KBM-7 (cell line): ENCODE measurements around the gene PSMD9.

ENCODE experiments used
- DNase-seq: peaks from one replicate; pipeline ENCODE4 v3.0.0-alpha.2; 2015
- in situ Hi-C: fragments of 300-500 bp; cut with MboI; formaldehyde crosslinking; loops from 2 replicates; pipeline ENCODE4 v1.14.3; 2020; ENCODE audit warnings: low sequenced_read_pairs, low pct_unique_long_range_greater_than_20kb, mixed read lengths

PSMD9 gene

DNA sequence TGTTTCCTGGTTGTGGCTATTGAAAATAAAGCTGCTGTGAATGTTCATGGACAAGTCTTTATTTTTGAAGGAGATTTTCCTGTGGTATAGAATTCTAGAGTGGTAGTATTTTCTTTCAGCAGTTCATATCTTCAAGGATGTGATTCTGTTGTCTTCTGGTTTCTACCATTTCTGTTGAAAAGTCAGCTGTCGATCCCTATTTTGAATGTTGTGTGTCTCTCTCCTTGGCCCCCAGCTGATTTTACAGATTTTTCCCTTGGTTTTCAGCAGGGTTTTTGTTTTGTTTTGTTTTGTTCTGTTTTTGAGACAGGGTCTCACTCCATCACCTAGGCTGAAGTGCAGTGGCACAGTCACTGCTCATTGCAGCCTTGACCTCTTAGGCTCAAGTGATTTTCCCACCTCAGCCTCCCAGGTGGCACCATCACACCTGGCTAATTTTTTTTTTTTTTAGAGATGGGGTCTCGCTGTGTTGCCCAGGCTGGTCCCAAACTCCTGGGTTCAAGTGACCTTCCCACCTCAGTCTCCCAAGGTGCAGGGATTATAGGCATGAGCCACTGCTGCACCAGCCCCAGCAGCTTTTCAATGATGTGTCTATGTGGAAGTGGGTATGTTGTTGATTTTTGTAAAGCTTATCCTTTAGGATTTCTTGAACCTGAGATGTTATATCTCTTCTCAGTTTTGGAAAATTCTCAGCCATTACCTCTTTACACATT is 57.9 kb downstream of the PSMD9 start:
- DNase-seq: no peak
- in situ Hi-C loops: no loop called here

DNA sequence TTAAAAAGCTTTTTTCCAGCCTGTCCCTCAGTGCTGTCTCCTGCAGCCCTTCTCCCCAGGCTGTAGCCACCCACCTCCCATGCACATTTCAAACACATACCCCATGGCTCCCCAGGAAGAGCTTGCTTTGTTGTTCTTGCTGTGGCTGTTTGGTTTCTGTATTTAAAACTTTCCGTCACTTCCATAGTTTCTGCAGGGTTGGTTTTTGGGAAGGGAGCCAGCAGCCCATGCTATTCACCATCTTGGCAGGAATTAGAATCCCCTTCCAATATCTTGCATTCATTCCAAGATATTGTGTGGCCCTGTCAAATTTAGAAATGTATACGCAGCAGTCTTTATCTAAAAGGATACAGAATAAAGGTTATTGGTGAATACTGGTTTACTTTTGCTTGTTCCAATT is 59.4 kb downstream of the PSMD9 start:
- no peak for DNase-seq
- in situ Hi-C loops: no loop called here

DNA sequence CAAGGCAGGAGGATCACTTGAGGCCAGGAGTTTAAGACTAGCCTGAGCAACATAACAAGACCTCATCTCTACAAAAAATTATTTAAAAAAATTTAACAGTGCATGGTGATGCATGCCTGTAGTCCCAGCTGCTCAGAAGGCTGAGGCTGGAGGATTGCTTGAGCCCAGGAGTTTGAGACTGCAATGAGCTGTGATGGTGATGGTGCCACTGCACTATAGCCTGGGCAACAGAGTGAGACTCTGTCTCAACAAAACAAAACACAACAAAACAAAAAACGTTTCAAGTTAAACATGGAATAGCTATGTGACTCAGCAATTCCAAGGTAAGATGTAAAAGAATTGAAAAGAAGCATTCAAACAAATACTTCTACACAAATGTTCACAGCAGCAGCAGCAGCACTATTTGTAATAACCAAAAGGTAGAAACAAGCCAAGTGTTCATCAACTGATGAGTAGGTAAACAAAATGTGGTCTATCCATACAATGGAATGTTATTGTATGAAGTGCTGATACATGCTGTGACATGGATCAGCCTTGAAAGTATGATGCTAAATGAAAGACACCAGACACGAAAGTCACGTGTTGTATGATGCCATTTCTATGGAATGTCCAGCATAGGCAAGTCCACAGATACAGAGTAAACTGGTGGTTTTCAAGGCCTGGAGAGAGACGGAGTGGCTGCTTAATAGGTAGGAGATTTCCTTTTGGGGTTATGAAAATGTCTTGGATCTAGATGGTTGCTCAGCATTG is 61.2 kb downstream of the PSMD9 start:
- in situ Hi-C loops: no loop called here
- DNase-seq: no peak

DNA sequence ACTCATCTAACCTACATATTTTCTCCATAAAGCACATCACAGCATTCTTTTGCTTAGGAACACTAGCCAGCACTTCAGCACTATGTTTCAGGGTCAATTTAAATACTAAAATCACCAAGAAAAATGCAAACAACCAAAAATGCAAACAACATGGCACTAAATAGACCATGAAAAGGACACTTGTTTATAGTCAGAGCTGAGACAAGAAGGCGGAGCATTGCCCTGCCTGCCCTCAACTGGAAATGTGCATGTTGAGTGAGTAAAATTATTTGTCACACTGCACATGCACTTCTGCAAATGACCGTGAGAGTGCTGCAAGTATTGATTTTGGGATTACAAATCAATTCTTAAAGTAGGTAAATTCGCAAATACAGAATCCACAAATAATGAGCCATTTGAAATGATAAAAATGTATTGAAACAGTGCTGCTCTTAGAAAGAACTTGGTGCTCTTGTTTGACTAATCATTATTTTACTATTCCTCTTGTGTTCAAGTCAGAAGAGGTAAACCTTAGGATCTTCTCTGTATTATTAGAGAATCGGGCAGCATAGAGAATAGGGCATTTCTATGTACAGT is 64.6 kb downstream of the PSMD9 start:
- no peak for DNase-seq
- in situ Hi-C loops: no loop called here

GRCh38 chr12:121953695-121954094 is 65.1 kb downstream of the PSMD9 start:
- no peak for DNase-seq
- in situ Hi-C loops: no loop called here

DNA sequence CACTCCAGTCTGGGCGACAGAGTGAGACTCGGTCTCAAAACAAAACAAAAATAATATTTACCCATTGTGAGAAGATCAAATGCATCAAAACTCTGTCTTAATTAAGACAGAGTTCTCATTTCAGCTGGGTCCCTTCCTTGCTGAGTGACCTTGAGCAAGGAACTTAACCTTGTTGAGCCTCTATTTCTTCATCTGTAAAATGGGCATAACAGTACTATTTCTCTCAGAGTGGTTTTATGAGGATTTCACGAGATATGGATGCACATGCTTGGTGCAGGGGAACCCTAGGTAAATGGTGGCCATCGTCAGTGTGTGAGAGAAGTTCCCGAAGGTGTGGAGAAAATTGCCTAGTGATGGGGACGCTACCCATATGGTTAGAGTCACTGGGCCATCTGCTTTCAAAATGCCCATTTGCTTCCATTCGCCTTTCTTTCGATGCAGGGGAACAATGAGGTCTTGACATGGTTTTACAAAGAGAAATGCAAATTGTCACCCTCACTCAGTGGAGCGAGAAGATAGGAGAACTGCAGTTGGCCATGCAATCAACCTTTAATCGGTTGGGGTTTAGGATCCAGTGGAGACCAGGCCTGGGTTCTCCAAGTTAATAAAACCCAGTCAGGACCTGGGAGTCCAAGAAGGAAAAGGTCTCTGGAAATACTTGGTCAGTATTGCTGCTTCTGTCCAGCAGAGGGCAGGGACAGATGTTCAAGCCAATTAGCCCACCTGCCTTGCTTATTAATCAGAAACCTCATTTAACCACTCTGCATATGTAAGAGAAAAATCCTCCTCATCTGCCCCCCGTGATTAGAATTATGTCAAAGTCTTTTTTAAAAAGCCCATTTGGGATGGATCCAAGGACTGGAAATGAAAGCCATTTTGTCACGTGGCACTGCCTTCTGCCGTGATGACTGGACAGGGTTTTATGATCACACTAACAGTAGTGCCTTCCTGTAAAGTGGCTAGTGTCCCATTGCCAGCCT is 67.0 kb downstream of the PSMD9 start:
- in situ Hi-C loops: no loop called here

DNA sequence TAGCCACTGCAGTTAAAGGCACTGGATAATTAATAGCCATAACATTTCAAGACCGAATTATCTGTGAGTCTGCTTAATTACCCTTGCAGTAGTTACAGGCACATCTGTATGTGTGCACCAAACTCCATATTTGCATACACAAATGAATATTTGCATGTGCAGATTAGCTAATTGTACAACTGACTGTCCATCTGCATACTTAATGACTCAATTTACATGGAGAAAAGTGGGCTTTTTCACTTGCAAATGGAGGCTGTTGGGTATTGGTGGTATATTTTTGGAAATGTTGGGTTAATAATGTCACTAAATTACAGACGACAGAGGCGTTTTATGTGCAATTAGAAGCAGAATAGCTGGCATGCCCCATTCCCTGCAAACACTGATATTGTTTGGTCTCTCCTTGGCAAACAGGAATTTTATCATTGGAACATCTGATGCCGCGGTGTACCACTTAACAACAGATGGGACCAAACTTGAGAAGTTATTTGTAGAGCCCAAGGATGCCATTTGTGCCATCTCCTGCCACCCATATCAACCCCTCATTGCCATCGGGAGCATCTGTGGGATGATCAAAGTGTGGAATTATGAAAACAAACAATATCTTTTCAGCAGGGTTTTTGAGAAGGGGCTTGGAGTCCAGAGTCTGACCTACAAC is 69.4 kb downstream of the PSMD9 start:
- in situ Hi-C loops: no loop called here
- no peak for DNase-seq

More for the DNA sequence above, 67.0 kb downstream of the PSMD9 start:
- DNase-seq: no peak

DNA sequence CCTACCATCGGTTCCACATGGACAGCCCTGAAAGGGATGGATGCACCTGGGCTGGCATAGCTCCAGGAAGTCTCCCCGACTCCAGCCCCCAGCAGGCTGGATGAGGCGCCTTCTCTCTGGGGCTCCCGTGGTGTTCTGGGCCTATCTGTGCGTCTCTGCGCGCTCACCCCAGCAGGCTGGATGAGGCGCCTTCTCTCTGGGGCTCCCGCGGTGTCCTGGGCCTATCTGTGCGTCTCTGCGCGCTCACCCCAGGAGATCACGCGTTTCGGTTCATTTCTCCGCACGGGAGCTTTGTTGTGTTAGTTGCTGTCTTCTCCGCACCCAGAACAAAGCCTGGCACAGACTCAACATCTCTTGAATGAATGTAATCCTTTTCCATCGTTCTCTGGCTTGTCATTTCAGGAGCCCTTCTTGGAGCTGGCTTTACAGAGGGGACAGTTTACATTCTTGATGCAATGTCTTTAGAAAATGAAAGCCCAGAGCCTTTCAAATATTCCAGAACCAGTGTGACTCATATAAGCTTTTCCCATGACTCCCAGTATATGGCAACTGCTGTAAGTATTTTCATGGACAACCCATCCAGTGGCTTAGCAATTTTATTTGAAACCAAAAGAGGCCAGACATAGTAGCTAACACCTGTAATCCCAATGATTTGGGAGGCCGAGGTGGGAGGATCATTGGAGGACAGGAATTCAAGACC is 70.1 kb downstream of the PSMD9 start:
- in situ Hi-C loops: no loop called here
- DNase-seq: no peak

DNA sequence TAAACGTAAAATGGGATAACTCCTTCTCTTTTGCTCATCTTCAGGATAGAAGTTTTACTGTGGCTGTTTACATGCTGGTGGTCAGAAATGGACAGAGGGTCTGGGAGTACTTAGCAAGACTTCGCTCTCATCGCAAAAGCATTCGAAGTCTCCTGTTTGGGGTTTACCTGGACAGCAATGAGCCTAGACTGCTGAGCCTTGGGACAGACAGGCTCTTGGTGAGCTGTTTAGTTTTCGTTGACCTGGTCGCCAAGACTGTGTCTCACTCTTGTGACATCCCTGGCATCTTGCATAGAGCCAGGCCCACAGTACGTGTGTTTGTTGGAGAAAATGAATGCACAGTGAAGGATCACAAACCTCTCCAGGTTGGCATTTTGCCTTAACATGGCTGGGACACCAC is 72.0 kb downstream of the PSMD9 start:
- DNase-seq: no peak
- in situ Hi-C loops: no loop called here

DNA sequence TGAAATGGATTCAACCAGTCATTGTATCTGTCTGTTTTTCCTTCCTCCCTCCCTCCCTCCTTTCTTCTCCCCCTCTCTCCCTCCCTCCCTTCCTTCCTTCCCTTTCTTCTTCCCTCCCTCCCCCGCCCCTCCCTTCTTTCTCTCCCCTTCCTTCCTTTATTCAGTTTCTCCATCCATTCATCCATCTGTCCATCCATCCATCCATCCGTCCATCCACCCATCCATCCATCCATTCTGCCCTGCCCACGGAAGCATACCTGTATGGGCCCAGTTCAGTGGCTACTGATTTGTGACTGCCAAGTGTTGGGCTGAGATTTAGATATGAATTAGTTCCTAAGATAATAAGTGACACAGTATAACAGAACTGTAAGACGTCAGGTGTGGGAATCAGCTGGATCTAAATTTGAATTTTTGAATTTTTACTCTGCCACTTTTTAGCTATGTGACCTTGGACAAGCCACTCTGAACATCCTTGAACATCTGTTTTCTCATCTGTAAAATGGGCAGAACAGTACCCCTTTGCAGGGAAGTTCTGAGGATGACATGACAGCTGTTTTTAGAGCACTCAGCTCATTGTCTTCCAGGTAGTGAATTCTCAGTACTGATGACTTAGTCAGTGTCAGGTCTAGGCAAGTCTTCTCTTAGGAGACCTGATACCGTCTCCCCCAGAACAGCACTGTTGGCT is 72.7 kb downstream of the PSMD9 start:
- no peak for DNase-seq
- in situ Hi-C loops: no loop called here

- in situ Hi-C loops: no loop called here
- no peak for DNase-seq
Measured at GRCh38 chr12:121963341-121964018, 74.9 kb downstream of the PSMD9 start.

GRCh38 chr12:121964813-121965643 is 76.4 kb downstream of the PSMD9 start:
- no peak for DNase-seq
- in situ Hi-C loops: no loop called here

DNA sequence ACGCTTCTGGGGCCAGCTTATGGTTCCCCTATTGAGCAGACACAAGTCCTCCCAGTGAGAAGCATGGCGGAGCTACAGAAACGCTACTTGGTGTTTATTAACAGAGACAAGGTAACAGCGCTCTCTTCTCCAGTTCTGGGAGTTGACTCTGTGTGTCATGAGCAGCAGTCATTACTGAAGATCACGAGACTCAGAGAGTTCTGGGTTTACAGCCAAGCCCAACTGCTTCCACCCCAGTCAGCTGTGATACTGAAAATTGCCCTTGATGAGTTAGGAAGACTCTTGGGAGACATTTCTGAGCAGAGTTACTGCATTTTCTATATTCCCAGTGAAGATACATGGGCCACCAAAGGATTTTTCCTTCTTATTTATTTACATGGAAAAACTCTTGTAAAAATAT is 78.4 kb downstream of the PSMD9 start:
- in situ Hi-C loops: no loop called here
- DNase-seq: no peak
